SU-DHL-6 (cell line): ENCODE data around the gene S1PR1.

Experiments used
- H2AFZ ChIP-seq: fragments of 200-600 bp; sonication (generic); 2 replicates; pipeline ENCODE4 v1.6.1; 2014; ENCODE audit warnings: low read depth, mild to moderate bottlenecking, moderate library complexity, mixed read lengths, antibody characterized with exemption, low read length; ENCODE audit not compliant: severe bottlenecking
- H3F3A ChIP-seq: fragments of 200-600 bp; shearing (Covaris generic); 2 replicates; pipeline ENCODE4 v1.6.0; 2016; ENCODE audit warnings: antibody characterized with exemption, mild to moderate bottlenecking; ENCODE audit not compliant: insufficient read depth
- H3K27ac ChIP-seq: fragments of 200-600 bp; sonication (generic); 2 replicates; pipeline ENCODE4 v1.5.1; 2016; ENCODE audit warnings: low read depth, mild to moderate bottlenecking, low read length, moderate library complexity, mixed read lengths
- H3K27me3 ChIP-seq: fragments of 200-600 bp; sonication (generic), shearing (Covaris generic); 2 replicates; pipeline ENCODE4 v1.6.0; 2014; ENCODE audit warnings: mild to moderate bottlenecking, low read length
- H3K36me3 ChIP-seq: fragments of 200-600 bp; sonication (generic); 2 replicates; pipeline ENCODE4 v1.6.1; 2014; ENCODE audit warnings: mild to moderate bottlenecking, low read length, mixed read lengths
- H3K4me2 ChIP-seq: fragments of 300-600, 200-600 bp; shearing (Covaris generic), sonication (generic); 2 replicates; pipeline ENCODE4 v1.6.0; 2014; ENCODE audit warnings: low read length, low read depth, mild to moderate bottlenecking; ENCODE audit not compliant: poor library complexity, severe bottlenecking
- H3K4me3 ChIP-seq: fragments of 200-600 bp; sonication (generic); 2 replicates; pipeline ENCODE4 v1.5.1; 2014; ENCODE audit warnings: antibody characterized with exemption, low read length, mild to moderate bottlenecking, mixed read lengths; ENCODE audit not compliant: insufficient read depth, poor library complexity, severe bottlenecking
- H3K79me2 ChIP-seq: fragments of 200-600 bp; sonication (generic); 2 replicates; pipeline ENCODE4 v1.6.1; 2014; ENCODE audit warnings: mild to moderate bottlenecking, low read length, moderate library complexity; ENCODE audit not compliant: insufficient read depth
- H3K9ac ChIP-seq: fragments of 200-600 bp; sonication (generic); 2 replicates; pipeline ENCODE4 v1.7.0; 2014; ENCODE audit warnings: mild to moderate bottlenecking, low read length
- H3K9me2 ChIP-seq: fragments of 200-600 bp; sonication (generic); replicated peaks from 2 replicates; pipeline ENCODE4 v1.6.1; 2014; ENCODE audit warnings: low read length; ENCODE audit not compliant: insufficient read depth
- H3K9me3 ChIP-seq: fragments of 200-600 bp; sonication (generic); 2 replicates; pipeline ENCODE4 v1.6.1; 2014; ENCODE audit warnings: low read length, mixed read lengths; ENCODE audit not compliant: insufficient read depth
- H4K20me1 ChIP-seq: fragments of 200-600 bp; sonication (generic); 2 replicates; pipeline ENCODE4 v1.6.1; 2014; ENCODE audit warnings: low read depth, mild to moderate bottlenecking, antibody characterized with exemption, low read length, moderate library complexity, mixed read lengths
- CTCF ChIP-seq: fragments of 200-600 bp; sonication (generic); IDR thresholded peaks from one replicate; pipeline ENCODE4 v1.5.1; 2017; ENCODE audit warnings: antibody characterized with exemption, mild to moderate bottlenecking, low read length, moderate library complexity; ENCODE audit not compliant: insufficient read depth, poor library complexity, severe bottlenecking
- EZH2phosphoT487 ChIP-seq: fragments of 200-600 bp; sonication (generic), shearing (Covaris generic); conservative IDR thresholded peaks from 2 replicates; pipeline ENCODE4 v1.6.1; 2018; ENCODE audit warnings: mild to moderate bottlenecking, antibody characterized with exemption, low read length, moderate library complexity, mixed read lengths

Gene S1PR1

DNA sequence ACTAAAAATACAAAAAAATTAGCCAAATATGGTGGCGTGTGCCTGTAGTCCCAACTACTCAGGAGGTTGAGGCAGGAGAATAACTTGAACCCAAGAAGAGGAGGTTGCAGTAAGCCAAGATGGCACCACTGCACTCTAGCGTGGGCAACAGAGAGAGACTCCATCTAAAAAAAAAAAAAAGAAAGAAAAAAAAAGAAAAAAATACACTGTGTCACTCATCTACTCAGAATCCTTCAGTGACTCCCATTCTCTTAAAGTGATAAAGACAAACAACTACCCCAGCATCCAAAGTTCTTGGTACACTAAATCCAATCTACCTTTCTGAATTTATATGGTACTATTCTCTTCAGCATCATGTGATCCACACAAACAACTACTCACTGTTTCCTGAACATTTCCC, 40.2 kb upstream of the S1PR1 start:
- no peak for TF ChIP-seq EZH2phosphoT487
- TF ChIP-seq CTCF: no peak
- Histone ChIP-seq H3K9me2 (no peaks in the 10 kb centered on the region), H3K27me3 (no peaks in the 10 kb centered on the region)

DNA sequence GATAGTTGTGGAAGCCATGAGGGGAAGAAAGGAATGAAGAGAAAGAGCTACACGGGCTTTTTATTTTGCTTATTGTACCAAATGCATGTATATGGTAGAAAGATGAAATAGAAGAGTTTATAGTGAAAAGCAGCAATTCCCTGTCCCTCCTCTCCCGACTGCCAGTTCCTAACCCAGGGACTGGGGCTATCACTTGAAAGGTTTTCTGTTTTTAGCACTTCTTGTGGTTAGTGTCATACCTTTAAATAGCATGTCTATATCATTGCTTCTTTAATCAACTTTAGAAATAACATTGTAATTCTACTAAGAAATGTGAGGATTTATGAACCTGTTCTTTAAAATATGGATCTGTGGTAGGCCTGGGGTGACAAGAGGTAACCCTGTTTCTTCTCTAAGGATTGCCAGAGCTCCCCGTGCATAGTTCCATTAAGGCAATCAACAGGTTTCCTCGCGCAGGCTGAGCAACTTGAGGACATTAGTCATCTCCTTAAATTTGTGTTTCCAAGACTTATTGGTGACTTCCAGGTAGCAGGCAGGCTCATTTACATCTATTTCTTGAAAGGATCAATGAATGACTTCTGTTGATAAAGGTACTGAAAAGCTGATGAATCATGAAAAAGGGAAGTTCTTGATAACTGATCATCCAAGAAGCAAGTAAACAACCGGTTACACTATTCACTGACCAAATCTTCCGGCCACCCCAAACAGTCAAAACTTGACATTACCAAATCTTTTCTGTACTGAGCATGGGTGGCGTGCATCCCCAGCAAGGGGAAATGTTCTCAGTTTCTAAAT, 37.8 kb upstream of the S1PR1 start:
- no peaks in the 10 kb centered on the region for H3K9me2 ChIP-seq
- H4K20me1 ChIP-seq: no peaks in the 10 kb centered on the region
- H3K27ac ChIP-seq: no peak overlapping the region
- no peaks in the 10 kb centered on the region for H3K36me3 ChIP-seq
- no peaks in the 10 kb centered on the region for H3F3A ChIP-seq
- no peaks in the 10 kb centered on the region for H3K79me2 ChIP-seq
- no peak overlapping the region for H2AFZ ChIP-seq
- H3K27me3 ChIP-seq: no peaks in the 10 kb centered on the region
- no peaks in the 10 kb centered on the region for H3K9me3 ChIP-seq
- H3K4me2 ChIP-seq: no peak overlapping the region
- no peak overlapping the region for H3K9ac ChIP-seq
- TF ChIP-seq CTCF: no peak
- no peak for TF ChIP-seq EZH2phosphoT487
- no peak overlapping the region for H3K4me3 ChIP-seq

More for the DNA sequence above, 40.2 kb upstream of the S1PR1 start:
- H3K79me2 ChIP-seq: no peaks in the 10 kb centered on the region
- H3K27ac ChIP-seq: no peak overlapping the region
- H3F3A ChIP-seq: no peaks in the 10 kb centered on the region
- no peak overlapping the region for H3K4me3 ChIP-seq
- H3K36me3 ChIP-seq: no peaks in the 10 kb centered on the region
- H3K9ac ChIP-seq: no peak overlapping the region
- no peaks in the 10 kb centered on the region for H3K9me3 ChIP-seq
- H4K20me1 ChIP-seq: no peaks in the 10 kb centered on the region
- H3K4me2 ChIP-seq: no peak overlapping the region
- H2AFZ ChIP-seq: no peak overlapping the region

DNA sequence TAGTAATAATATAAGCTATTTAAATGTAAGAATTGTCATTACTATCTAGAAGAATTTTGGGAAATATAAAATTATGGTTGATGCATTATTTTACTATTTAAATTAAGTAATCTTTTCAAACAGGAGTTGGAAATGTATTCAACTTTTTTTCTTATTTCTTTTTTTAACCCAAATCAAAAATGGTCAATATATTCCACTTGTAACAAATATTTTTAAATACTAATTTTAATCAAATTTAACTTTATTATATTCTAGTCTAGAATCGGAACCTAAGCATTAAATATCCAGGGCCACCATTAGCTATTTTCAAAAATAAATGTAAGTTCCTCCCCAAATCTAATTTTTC, 37.2 kb upstream of the S1PR1 start:
- no peak overlapping the region for H3K4me2 ChIP-seq
- H3K27ac ChIP-seq: no peak overlapping the region
- no peaks in the 10 kb centered on the region for H3K27me3 ChIP-seq
- no peak overlapping the region for H2AFZ ChIP-seq
- no peaks in the 10 kb centered on the region for H3K9me2 ChIP-seq
- TF ChIP-seq CTCF: no peak
- no peak for TF ChIP-seq EZH2phosphoT487
- no peaks in the 10 kb centered on the region for H3K36me3 ChIP-seq
- H3K4me3 ChIP-seq: no peak overlapping the region
- no peak overlapping the region for H3K9ac ChIP-seq
- no peaks in the 10 kb centered on the region for H3K9me3 ChIP-seq
- H3F3A ChIP-seq: no peaks in the 10 kb centered on the region
- no peaks in the 10 kb centered on the region for H4K20me1 ChIP-seq
- no peaks in the 10 kb centered on the region for H3K79me2 ChIP-seq
